SK-N-SH (cell line): ENCODE data around the gene KLHL30. TPM values are rescaled to one million over a fixed set of nuclear protein-coding genes. Genes with fewer than 3 reads are reported as not detected.

ENCODE experiments used
- CTCF ChIA-PET: fragments of 300-600, 350-600 bp; formaldehyde crosslinking; extraction: SDS; loops from one replicate; lab custom pipeline; 2021; lab: Yijun Ruan, JAX
- POLR2A ChIA-PET: fragments of 350-600 bp; sonication (Branson Sonifier 250); formaldehyde crosslinking; extraction: SDS; loops from one replicate; lab custom pipeline; 2020; ENCODE audit warnings: antibody characterized with exemption, inconsistent platforms; lab: Yijun Ruan, JAX
- DNase-seq: peaks from one replicate; pipeline ENCODE4 v3.0.0; 2012
- H2AFZ ChIP-seq: fragments of 200-600 bp; sonication (generic); 2 replicates; pipeline ENCODE4 v1.8.1; 2016; ENCODE audit warnings: antibody characterized with exemption, mild to moderate bottlenecking, low read depth
- H3F3A ChIP-seq: fragments of 200-600 bp; sonication (generic); replicated peaks from 2 replicates; pipeline ENCODE3; 2016; ENCODE audit warnings: antibody characterized with exemption, mild to moderate bottlenecking; ENCODE audit not compliant: insufficient read depth
- H3K27ac ChIP-seq, 2 experiments: fragments of 200-500 bp in 1 of 2; fragments of 200-600 bp in 1 of 2; sonication (Bioruptor generic) in 1 of 2; sonication (generic), shearing (Covaris generic) in 1 of 2; 2 replicates each; pipeline versions ENCODE4 v1.5.1 to v1.6.1; 2014 to 2016; ENCODE audit warnings: low read depth in 2 of 2, inconsistent platforms in 1 of 2, low read length in 1 of 2, mild to moderate bottlenecking in 1 of 2, mixed read lengths in 1 of 2
- H3K27me3 ChIP-seq: fragments of 200-600 bp; sonication (generic), shearing (Covaris generic); 2 replicates; pipeline ENCODE4 v1.6.1; 2016; ENCODE audit warnings: mixed run types; ENCODE audit not compliant: insufficient read depth
- H3K36me3 ChIP-seq, 2 experiments: fragments of 200-500 bp in 1 of 2; fragments of 200-600 bp in 1 of 2; sonication (Bioruptor generic) in 1 of 2; sonication (generic) in 1 of 2; replicated peaks in 1 of 2; 2 replicates each; pipeline versions ENCODE3 to v1.5.1; 2014 to 2016; ENCODE audit warnings: low read length in 1 of 2, mild to moderate bottlenecking in 1 of 2; ENCODE audit not compliant: insufficient read depth in 2 of 2, control insufficient read depth in 1 of 2
- H3K4me1 ChIP-seq, 2 experiments: fragments of 200-500 bp in 1 of 2; fragments of 200-600 bp in 1 of 2; sonication (Bioruptor generic) in 1 of 2; sonication (generic), shearing (Covaris generic) in 1 of 2; 2 replicates each; pipeline versions ENCODE4 v1.5.1 to v1.6.1; 2014 to 2016; ENCODE audit warnings: low read depth in 1 of 2, low read length in 1 of 2, mixed run types in 1 of 2; ENCODE audit not compliant: insufficient read depth in 2 of 2, control insufficient read depth in 1 of 2
- H3K4me2 ChIP-seq: fragments of 200-600 bp; sonication (generic), shearing (Covaris generic); 2 replicates; pipeline ENCODE4 v1.6.1; 2017; ENCODE audit warnings: mixed run types
- H3K4me3 ChIP-seq, 2 experiments: fragments of 200-500 bp in 1 of 2; fragments of 200-600 bp in 1 of 2; sonication (Bioruptor generic) in 1 of 2; sonication (generic), shearing (Covaris generic) in 1 of 2; 2 replicates each; pipeline versions ENCODE4 v1.5.1 to v1.8.1; 2014 to 2016; ENCODE audit warnings: low read depth in 2 of 2, inconsistent platforms in 1 of 2, low read length in 1 of 2, mild to moderate bottlenecking in 1 of 2, mixed read lengths in 1 of 2, moderate library complexity in 1 of 2
- H3K79me2 ChIP-seq: fragments of 200-600 bp; sonication (generic); 2 replicates; pipeline ENCODE4 v1.8.1; 2017; ENCODE audit warnings: mild to moderate bottlenecking; ENCODE audit not compliant: insufficient read depth
- H3K9ac ChIP-seq: fragments of 200-600 bp; sonication (generic); 2 replicates; pipeline ENCODE4 v1.6.1; 2017; ENCODE audit warnings: mixed run types
- H3K9me2 ChIP-seq: fragments of 200-600 bp; sonication (generic); 2 replicates; pipeline ENCODE4 v1.6.1; 2017; ENCODE audit warnings: mixed run types
- H3K9me3 ChIP-seq: fragments of 200-600 bp; sonication (generic); 2 replicates; pipeline ENCODE4 v1.6.1; 2017; ENCODE audit warnings: mixed run types, mild to moderate bottlenecking, moderate library complexity
- H4K20me1 ChIP-seq: fragments of 200-600 bp; sonication (generic); 2 replicates; pipeline ENCODE4 v1.6.1; 2017; ENCODE audit warnings: mild to moderate bottlenecking, mixed run types; ENCODE audit not compliant: insufficient read depth
- FOXJ3 ChIP-seq: sonication (generic); formaldehyde crosslinking; IDR thresholded peaks from 2 replicates; pipeline ENCODE4 v1.5.1; 2020; ENCODE audit warnings: mild to moderate bottlenecking, missing genetic modification reagents
- GABPA ChIP-seq: IDR thresholded peaks from 2 replicates; pipeline ENCODE4 v1.4.0; 2012; ENCODE audit warnings: low read depth, mild to moderate bottlenecking
- GATA2 ChIP-seq: sonication (generic); formaldehyde crosslinking; IDR thresholded peaks from 2 replicates; pipeline ENCODE4 v1.5.0; 2020; ENCODE audit warnings: mild to moderate bottlenecking, missing genetic modification reagents
- MXI1 ChIP-seq: IDR thresholded peaks from 2 replicates; pipeline ENCODE4 v1.6.1; 2012; ENCODE audit warnings: mild to moderate bottlenecking, low read depth, low read length, improper control_type of control experiment
- RAD21 ChIP-seq: IDR thresholded peaks from 2 replicates; pipeline ENCODE4 v1.6.1; 2012; ENCODE audit warnings: mild to moderate bottlenecking, low read length
- RFX5 ChIP-seq: IDR thresholded peaks from 2 replicates; pipeline ENCODE4 v1.6.1; 2012; ENCODE audit warnings: mild to moderate bottlenecking, improper control_type of control experiment, low read length
- RXRA ChIP-seq: IDR thresholded peaks from 2 replicates; pipeline ENCODE4 v1.4.0; 2012; ENCODE audit warnings: low read depth, mild to moderate bottlenecking, borderline replicate concordance
- TAF1 ChIP-seq: IDR thresholded peaks from 2 replicates; pipeline ENCODE4 v1.6.1; 2012; ENCODE audit warnings: low read depth, mild to moderate bottlenecking, low read length, moderate library complexity, borderline replicate concordance
- WGBS: methylation state at CpG from one replicate; pipeline ENCODE4 v1.1.6; 2017; ENCODE audit warnings: low lambda C conversion rate; 5-methylcytosine and 5-hydroxymethylcytosine counted together
- polyA plus RNA-seq, 3 experiments: library from polyadenylated mRNA; depleted of rRNA; stranded (reverse); fragments of >200 nt; gene quantifications; 2 replicates each; pipeline ENCODE4 v1.2.3, GENCODE V29; 2012
- TF ChIP-seq, protein P1 (sequence below): IDR thresholded peaks from 2 replicates; pipeline ENCODE4 v1.4.0; 2012; ENCODE audit warnings: low read depth, borderline replicate concordance
- TF ChIP-seq, protein P2 (sequence below): fragments of 150-350 bp; IDR thresholded peaks from 2 replicates; pipeline ENCODE4 v1.6.1; 2017; ENCODE audit warnings: antibody characterized with exemption, low read length, low read depth, borderline replicate concordance
- TF ChIP-seq, protein P3 (sequence below): IDR thresholded peaks from 2 replicates; pipeline ENCODE4 v1.4.0; 2012; ENCODE audit warnings: low read depth, borderline replicate concordance
- TF ChIP-seq, protein P4 (sequence below): IDR thresholded peaks from 2 replicates; pipeline ENCODE4 v1.6.1; 2012; ENCODE audit warnings: mild to moderate bottlenecking, low read depth, low read length, moderate library complexity

The KLHL30 gene
- polyA plus RNA-seq, 1 of the 3 experiments (the other 2 are of a cell fraction), result not detected

DNA sequence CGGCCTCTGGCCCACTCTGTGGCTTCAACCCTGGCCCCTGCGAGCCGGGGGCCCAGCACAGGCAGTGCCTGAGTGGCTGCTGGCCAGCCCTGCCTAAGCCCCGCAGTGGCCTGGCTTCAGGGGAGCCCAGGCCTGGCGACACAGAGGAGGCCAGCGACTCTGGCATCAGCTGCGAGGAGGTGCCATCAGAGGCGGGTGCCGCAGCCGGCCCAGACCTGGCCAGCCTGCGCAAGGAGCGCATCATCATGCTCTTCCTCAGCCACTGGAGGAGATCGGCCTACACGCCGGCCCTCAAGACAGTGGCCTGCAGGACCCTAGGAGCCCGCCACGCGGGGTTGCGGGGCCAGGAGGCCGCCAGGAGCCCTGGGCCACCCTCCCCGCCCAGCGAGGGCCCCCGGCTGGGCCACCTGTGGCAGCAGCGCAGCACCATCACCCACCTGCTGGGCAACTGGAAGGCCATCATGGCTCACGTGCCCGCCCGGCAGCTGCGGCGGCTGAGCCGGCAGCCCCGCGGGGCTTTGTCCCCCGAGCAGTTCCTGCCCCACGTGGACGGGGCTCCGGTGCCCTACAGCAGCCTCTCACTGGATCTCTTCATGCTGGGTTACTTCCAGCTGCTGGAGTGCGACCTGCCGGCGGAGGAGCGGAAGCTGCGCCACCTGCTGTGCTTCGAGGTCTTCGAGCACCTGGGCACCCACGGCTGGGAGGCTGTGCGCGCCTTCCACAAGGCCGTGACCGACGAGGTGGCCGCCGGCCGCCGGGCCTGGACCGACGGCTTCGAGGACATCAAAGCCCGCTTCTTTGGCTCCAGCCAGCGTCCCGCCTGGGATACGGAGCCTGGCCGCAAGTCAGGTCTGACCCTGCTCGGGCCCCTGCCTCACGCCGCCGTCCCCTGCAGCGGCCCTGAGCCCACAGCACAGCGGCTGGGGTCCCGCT, 7.5 kb upstream of the KLHL30 start (continued):
- TF ChIP-seq, protein P1, sequence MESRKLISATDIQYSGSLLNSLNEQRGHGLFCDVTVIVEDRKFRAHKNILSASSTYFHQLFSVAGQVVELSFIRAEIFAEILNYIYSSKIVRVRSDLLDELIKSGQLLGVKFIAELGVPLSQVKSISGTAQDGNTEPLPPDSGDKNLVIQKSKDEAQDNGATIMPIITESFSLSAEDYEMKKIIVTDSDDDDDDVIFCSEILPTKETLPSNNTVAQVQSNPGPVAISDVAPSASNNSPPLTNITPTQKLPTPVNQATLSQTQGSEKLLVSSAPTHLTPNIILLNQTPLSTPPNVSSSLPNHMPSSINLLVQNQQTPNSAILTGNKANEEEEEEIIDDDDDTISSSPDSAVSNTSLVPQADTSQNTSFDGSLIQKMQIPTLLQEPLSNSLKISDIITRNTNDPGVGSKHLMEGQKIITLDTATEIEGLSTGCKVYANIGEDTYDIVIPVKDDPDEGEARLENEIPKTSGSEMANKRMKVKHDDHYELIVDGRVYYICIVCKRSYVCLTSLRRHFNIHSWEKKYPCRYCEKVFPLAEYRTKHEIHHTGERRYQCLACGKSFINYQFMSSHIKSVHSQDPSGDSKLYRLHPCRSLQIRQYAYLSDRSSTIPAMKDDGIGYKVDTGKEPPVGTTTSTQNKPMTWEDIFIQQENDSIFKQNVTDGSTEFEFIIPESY, result no peak
- TF ChIP-seq GATA2 (no peak), GABPA (no peak), RFX5 (no peak)
- TF ChIP-seq, protein P2, sequence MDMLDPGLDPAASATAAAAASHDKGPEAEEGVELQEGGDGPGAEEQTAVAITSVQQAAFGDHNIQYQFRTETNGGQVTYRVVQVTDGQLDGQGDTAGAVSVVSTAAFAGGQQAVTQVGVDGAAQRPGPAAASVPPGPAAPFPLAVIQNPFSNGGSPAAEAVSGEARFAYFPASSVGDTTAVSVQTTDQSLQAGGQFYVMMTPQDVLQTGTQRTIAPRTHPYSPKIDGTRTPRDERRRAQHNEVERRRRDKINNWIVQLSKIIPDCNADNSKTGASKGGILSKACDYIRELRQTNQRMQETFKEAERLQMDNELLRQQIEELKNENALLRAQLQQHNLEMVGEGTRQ, result no peak
- TF ChIP-seq, protein P3, sequence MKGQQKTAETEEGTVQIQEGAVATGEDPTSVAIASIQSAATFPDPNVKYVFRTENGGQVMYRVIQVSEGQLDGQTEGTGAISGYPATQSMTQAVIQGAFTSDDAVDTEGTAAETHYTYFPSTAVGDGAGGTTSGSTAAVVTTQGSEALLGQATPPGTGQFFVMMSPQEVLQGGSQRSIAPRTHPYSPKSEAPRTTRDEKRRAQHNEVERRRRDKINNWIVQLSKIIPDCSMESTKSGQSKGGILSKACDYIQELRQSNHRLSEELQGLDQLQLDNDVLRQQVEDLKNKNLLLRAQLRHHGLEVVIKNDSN, result no peak

DNA sequence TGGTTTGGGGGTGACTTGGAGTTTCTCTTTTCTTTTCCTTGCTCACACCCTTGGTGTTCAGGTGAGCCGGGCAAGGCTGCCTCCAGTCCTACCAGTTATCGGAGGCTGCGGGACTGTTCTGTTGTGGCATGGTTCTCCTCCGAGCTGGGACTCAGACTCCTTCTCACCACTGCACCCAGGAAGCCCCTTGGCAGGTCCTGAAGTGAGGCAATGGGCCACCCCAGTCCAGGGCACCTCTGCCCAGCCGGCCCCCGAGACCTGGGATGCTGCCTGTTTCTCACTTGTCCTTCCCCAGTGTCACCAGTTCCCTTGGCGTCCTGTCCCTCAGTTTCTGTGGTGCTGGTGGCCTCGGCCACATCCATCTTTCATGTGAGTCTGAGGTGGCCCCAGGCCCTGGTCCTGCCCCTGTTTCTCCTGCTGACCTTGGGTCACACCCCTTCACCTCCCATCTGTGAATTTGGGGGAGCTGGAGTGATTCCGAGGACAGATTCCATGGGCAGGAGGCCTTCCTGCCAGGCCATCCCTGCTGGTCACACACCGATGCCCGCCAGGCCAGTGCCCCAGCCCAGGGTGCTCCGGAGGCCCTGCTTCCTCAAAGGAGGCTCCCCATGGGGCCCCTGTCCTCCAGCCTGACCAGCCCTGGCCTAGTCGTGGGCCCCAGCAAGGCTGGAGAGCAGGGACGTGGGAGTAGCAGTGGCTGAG, 6.6 kb upstream of the KLHL30 start:
- Histone ChIP-seq H3K4me3 (no peak overlapping the region), H3K36me3 (no peaks in the 10 kb centered on the region), H2AFZ (no peak overlapping the region), H3K4me2 (no peak overlapping the region), H3K27ac (no peak overlapping the region), H3K27me3 (no peaks in the 10 kb centered on the region), H3K4me1 (no peaks in the 10 kb centered on the region; a peak in 1 of 4 replicates)
- 66% methylated on average over 8 of the region's 14 CpGs for WGBS
- TF ChIP-seq FOXJ3 (CRISPR knock-in tag) (no peak), MXI1 (no peak), RAD21 (no peak), TAF1 (no peak), GATA2 (no peak), RXRA (no peak)
- TF ChIP-seq, protein P4, sequence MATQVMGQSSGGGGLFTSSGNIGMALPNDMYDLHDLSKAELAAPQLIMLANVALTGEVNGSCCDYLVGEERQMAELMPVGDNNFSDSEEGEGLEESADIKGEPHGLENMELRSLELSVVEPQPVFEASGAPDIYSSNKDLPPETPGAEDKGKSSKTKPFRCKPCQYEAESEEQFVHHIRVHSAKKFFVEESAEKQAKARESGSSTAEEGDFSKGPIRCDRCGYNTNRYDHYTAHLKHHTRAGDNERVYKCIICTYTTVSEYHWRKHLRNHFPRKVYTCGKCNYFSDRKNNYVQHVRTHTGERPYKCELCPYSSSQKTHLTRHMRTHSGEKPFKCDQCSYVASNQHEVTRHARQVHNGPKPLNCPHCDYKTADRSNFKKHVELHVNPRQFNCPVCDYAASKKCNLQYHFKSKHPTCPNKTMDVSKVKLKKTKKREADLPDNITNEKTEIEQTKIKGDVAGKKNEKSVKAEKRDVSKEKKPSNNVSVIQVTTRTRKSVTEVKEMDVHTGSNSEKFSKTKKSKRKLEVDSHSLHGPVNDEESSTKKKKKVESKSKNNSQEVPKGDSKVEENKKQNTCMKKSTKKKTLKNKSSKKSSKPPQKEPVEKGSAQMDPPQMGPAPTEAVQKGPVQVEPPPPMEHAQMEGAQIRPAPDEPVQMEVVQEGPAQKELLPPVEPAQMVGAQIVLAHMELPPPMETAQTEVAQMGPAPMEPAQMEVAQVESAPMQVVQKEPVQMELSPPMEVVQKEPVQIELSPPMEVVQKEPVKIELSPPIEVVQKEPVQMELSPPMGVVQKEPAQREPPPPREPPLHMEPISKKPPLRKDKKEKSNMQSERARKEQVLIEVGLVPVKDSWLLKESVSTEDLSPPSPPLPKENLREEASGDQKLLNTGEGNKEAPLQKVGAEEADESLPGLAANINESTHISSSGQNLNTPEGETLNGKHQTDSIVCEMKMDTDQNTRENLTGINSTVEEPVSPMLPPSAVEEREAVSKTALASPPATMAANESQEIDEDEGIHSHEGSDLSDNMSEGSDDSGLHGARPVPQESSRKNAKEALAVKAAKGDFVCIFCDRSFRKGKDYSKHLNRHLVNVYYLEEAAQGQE, result no peak
- TF ChIP-seq, all 33 proteins: peak for 0
- Histone ChIP-seq H3K9me2 (no peaks in the 10 kb centered on the region), H3K79me2 (no peaks in the 10 kb centered on the region), H3F3A (no peaks in the 10 kb centered on the region), H4K20me1 (no peaks in the 10 kb centered on the region), H3K9ac (no peak overlapping the region), H3K9me3 (no peaks in the 10 kb centered on the region)
- ChIA-PET CTCF (interaction anchor here (2.1 kb wide), 1 partner anchor 11 kb away, joined by 4 read pairs; no protein-coding TSS in a partner anchor), POLR2A (no interaction called here)
- DNase-seq, result no peak
